ENCODE measurements around the gene EEF1AKMT4. TPM values are rescaled to one million over a fixed set of nuclear protein-coding genes. Genes with fewer than 3 reads are reported as not detected.
A peak's percentile ranks its signal among the peaks of the same experiment; 100 is the strongest.

The EEF1AKMT4 gene
- total and polyA plus RNA-seq, 2 of the 8 experiments (the other 6 are each of a cell fraction or from before 2014, with no cell fraction given): 9.3 to 30.1 TPM

DNA sequence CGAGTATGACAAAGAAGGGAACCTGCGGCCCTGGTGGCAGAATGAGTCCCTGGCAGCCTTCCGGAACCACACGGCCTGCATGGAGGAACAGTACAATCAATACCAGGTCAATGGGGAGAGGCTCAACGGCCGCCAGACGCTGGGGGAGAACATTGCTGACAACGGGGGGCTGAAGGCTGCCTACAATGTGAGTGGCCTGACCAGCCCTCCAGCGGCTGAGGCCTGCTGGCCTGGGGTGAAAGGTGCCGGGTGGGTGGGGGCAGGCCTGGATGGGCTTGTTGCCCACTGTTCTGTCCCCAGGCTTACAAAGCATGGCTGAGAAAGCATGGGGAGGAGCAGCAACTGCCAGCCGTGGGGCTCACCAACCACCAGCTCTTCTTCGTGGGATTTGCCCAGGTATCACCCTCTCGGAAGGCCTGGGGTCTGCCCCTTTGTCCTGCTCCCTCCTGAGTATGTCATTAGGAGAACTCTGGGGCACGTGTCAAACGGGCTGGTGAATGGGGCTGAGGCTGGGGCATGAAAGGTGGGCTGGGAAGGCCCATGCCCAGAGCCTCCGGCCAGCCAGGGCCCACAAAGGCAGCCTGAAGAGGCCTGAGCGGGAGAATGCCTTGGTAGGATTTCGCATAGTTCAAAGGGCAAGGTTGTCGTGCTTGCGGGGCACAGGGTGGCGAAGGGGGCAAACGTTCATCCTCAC is 41.7 kb downstream of the EEF1AKMT4 start:
- TF ChIP-seq ASH2L (IDR thresholded peaks at IDR 0.05; ENCODE audit: low read length): no peak
- no peak overlapping the region for H2BK12ac ChIP-seq (ENCODE audit: low read depth, low read length)
- no peaks in the 10 kb centered on the region for H3K9me3 ChIP-seq (ENCODE audit: insufficient read depth in 2 of 2, low read depth in 1 of 2, low read length in 1 of 2)
- H3K23ac ChIP-seq (ENCODE audit: insufficient read length): no peak overlapping the region
- H3K79me1 ChIP-seq (ENCODE audit: low read depth, low read length): no peaks in the 10 kb centered on the region
- no peak overlapping the region for H3K4me2 ChIP-seq (ENCODE audit: insufficient read depth in 1 of 2, low read depth in 2 of 2, low read length in 2 of 2)
- no peak overlapping the region for H2BK5ac ChIP-seq (ENCODE audit: low read depth, low read length)
- H4K8ac ChIP-seq (ENCODE audit: extremely low read depth, insufficient read depth, low read length): peak overlapping the region; percentile 64; the same call in 1 of the 2 replicates
- POLR2A ChIA-PET (ENCODE audit: partially characterized antibody): interaction anchor here (0.6 to 1.1 kb wide), 3 partner anchors 35 to 105 kb away, joined by 3 read pairs; partner anchors contain the start of gene ABCF3
- FAIRE-seq: no peak
- 91% methylated on average over 21 of the region's 22 CpGs; no CpG with 5 or more reads in 1 of the 2 experiments for WGBS, 2 experiments (ENCODE audit: extremely low coverage in 1 of 2, insufficient coverage in 1 of 2, insufficient read length in 1 of 2, insufficient replicate concordance in 2 of 2, low coverage in 1 of 2, low lambda C conversion rate in 2 of 2, missing lambda C conversion rate in 1 of 2)
- no peak overlapping the region for H3K9ac ChIP-seq (replicated peaks in 1 of 4; ENCODE audit: extremely low read depth in 1 of 4, low read depth in 3 of 4, low read length in 3 of 4)
- no peaks in the 10 kb centered on the region for H4K20me1 ChIP-seq (replicated peaks in 1 of 2; ENCODE audit: control insufficient read depth in 1 of 2, insufficient read depth in 2 of 2, low read length in 2 of 2)
- H3K14ac ChIP-seq (ENCODE audit: insufficient read length): no peak overlapping the region
- H3K27ac ChIP-seq (ENCODE audit: low read depth, low read length): no peak overlapping the region
- no peak overlapping the region for H2AK5ac ChIP-seq (ENCODE audit: low read depth, low read length)
- H4K5ac ChIP-seq (ENCODE audit: insufficient read length, low read depth, low read length): no peak overlapping the region
- no peaks in the 10 kb centered on the region for H3K23me2 ChIP-seq (ENCODE audit: low read depth, low read length)
- no peak for DNase-seq (ENCODE audit: low read depth in 1 of 2, low spot score in 2 of 2)
- no peaks in the 10 kb centered on the region for H3K36me3 ChIP-seq (ENCODE audit: control insufficient read depth in 2 of 4, insufficient read depth in 4 of 4, low read length in 3 of 4)
- no peak overlapping the region for H2BK120ac ChIP-seq (replicated peaks; ENCODE audit: low read depth, low read length)
- H2BK15ac ChIP-seq (ENCODE audit: low read length): no peak overlapping the region
- H4K91ac ChIP-seq (replicated peaks; ENCODE audit: insufficient read length, low read length): peak overlapping the region; percentile 54
- H2BK20ac ChIP-seq (ENCODE audit: low read length): no peak overlapping the region
- H3K27me3 ChIP-seq (replicated peaks in 1 of 4; ENCODE audit: control insufficient read depth in 3 of 4, extremely low read depth in 1 of 4, insufficient read depth in 3 of 4, low read length in 3 of 4): no peaks in the 10 kb centered on the region
- H3K18ac ChIP-seq (ENCODE audit: extremely low read depth, low read length): no peak overlapping the region
- CTCF ChIA-PET (ENCODE audit: partially characterized antibody): interaction anchor here (0.6 to 8.3 kb wide), 14 partner anchors 8 to 393 kb away, joined by 3 to 52 read pairs (median 4); partner anchors contain the start of genes CAMK2N2, EEF1AKMT4 and VWA5B2
- H3K4me1 ChIP-seq (replicated peaks in 1 of 4; ENCODE audit: control insufficient read depth in 3 of 4, insufficient read depth in 4 of 4, low read length in 3 of 4): no peaks in the 10 kb centered on the region
- H3K4ac ChIP-seq (replicated peaks; ENCODE audit: insufficient read length, low read depth, low read length): no peak overlapping the region
- no peak overlapping the region for H3K4me3 ChIP-seq (ENCODE audit: extremely low read depth in 1 of 4, insufficient read depth in 2 of 4, low read depth in 3 of 4, low read length in 4 of 4)
- no peak overlapping the region for H3K56ac ChIP-seq (replicated peaks; ENCODE audit: insufficient read length, low read depth, low read length)
- H2AFZ ChIP-seq (ENCODE audit: low read length): no peak overlapping the region
- no peaks in the 10 kb centered on the region for H3K79me2 ChIP-seq (ENCODE audit: control insufficient read depth in 1 of 2, insufficient read depth in 2 of 2, low read length in 2 of 2)

Measured in H1 (cell line).